Panc1 (cell line): ENCODE results near the gene LY6G6D.

Source experiments
- CTCF ChIP-seq: fragments of 450-650 bp; IDR thresholded peaks from 2 replicates; pipeline ENCODE4 v1.5.1; 2017; ENCODE audit warnings: mild to moderate bottlenecking
- POLR2AphosphoS5 ChIP-seq: IDR thresholded peaks from 2 replicates; pipeline ENCODE4 v1.6.1; 2012; ENCODE audit warnings: mild to moderate bottlenecking, low read depth, low read length, moderate library complexity
- REST ChIP-seq, 2 experiments: IDR thresholded peaks; 2 replicates each; pipeline ENCODE4 v1.6.1; 2011 to 2012; ENCODE audit warnings: low read depth in 2 of 2, control low read depth in 1 of 2, low read length in 1 of 2, mild to moderate bottlenecking in 1 of 2, moderate library complexity in 1 of 2; ENCODE audit not compliant: insufficient read depth in 1 of 2
- SIN3A ChIP-seq: IDR thresholded peaks from 2 replicates; pipeline ENCODE4 v1.6.1; 2012; ENCODE audit warnings: low read depth, mild to moderate bottlenecking, low read length, moderate library complexity, borderline replicate concordance; ENCODE audit not compliant: insufficient read depth

GRCh38 chr6:31676322-31676903 lies 38.7 kb upstream of the LY6G6D start:
- TF ChIP-seq CTCF (no peak), POLR2AphosphoS5 (no peak), SIN3A (no peak), REST (IDR thresholded peaks at IDR 0.05; ENCODE audit: insufficient read depth in 1 of 2, low read depth in 2 of 2, low read length in 1 of 2) (no peak)
